HEK293T (cell line): ENCODE measurements around the gene LRMDA.

Source experiments
- CTCF ChIA-PET: fragments of 350-600 bp; formaldehyde crosslinking; extraction: SDS; loops from one replicate; lab custom pipeline; 2021; ENCODE audit warnings: antibody characterized with exemption, inconsistent platforms; lab: Yijun Ruan, JAX
- POLR2A ChIA-PET: fragments of 350-600 bp; formaldehyde crosslinking; extraction: SDS; loops from one replicate; lab custom pipeline; 2020; ENCODE audit warnings: antibody characterized with exemption, inconsistent platforms; lab: Yijun Ruan, JAX
- DNase-seq: peaks from one replicate; pipeline ENCODE4 v3.0.0; 2012; ENCODE audit warnings: mixed read lengths; ENCODE audit errors: extremely low spot score
- ARNT ChIP-seq: fragments of 450-650 bp; IDR thresholded peaks from 2 replicates; pipeline ENCODE4 v1.6.1; 2017; ENCODE audit warnings: mild to moderate bottlenecking
- BHLHE40 ChIP-seq: fragments of 450-650 bp; IDR thresholded peaks from 2 replicates; pipeline ENCODE4 v1.6.1; 2016; ENCODE audit warnings: mild to moderate bottlenecking, moderate library complexity, borderline replicate concordance
- CTBP1 ChIP-seq: fragments of 450-650 bp; IDR thresholded peaks from 2 replicates; pipeline ENCODE4 v1.6.1; 2016; ENCODE audit warnings: borderline replicate concordance
- ELF4 ChIP-seq: fragments of 450-650 bp; IDR thresholded peaks from 2 replicates; pipeline ENCODE4 v1.6.1; 2017; ENCODE audit warnings: antibody characterized with exemption
- FOXA1 ChIP-seq: fragments of 450-650 bp; IDR thresholded peaks from 2 replicates; pipeline ENCODE4 v1.6.1; 2016; ENCODE audit warnings: mild to moderate bottlenecking
- FOXK2 ChIP-seq: fragments of 450-650 bp; IDR thresholded peaks from 2 replicates; pipeline ENCODE4 v1.6.1; 2016; ENCODE audit warnings: mild to moderate bottlenecking
- FOXM1 ChIP-seq: fragments of 450-650 bp; IDR thresholded peaks from 2 replicates; pipeline ENCODE4 v1.6.1; 2017; ENCODE audit warnings: mild to moderate bottlenecking, borderline replicate concordance
- HDGF ChIP-seq: fragments of 450-650 bp; IDR thresholded peaks from 2 replicates; pipeline ENCODE4 v1.6.1; 2017; ENCODE audit warnings: antibody characterized with exemption, borderline replicate concordance
- L3MBTL2 ChIP-seq: fragments of 450-650 bp; conservative IDR thresholded peaks from 2 replicates; pipeline ENCODE4 v1.6.1; 2016; ENCODE audit warnings: mild to moderate bottlenecking
- LEF1 ChIP-seq: fragments of 450-650 bp; IDR thresholded peaks from 2 replicates; pipeline ENCODE4 v1.6.1; 2017; ENCODE audit warnings: mild to moderate bottlenecking, borderline replicate concordance
- NFRKB ChIP-seq: fragments of 450-650 bp; IDR thresholded peaks from 2 replicates; pipeline ENCODE4 v1.6.1; 2016; ENCODE audit warnings: mild to moderate bottlenecking, moderate library complexity
- SP1 ChIP-seq: fragments of 450-650 bp; IDR thresholded peaks from 2 replicates; pipeline ENCODE4 v1.6.1; 2017
- SUZ12 ChIP-seq: fragments of 450-650 bp; IDR thresholded peaks from 2 replicates; pipeline ENCODE4 v1.6.1; 2016; ENCODE audit warnings: mild to moderate bottlenecking
- TARDBP ChIP-seq: fragments of 450-650 bp; IDR thresholded peaks from 2 replicates; pipeline ENCODE4 v1.6.1; 2016
- ZNF384 ChIP-seq: fragments of 450-650 bp; IDR thresholded peaks from 2 replicates; pipeline ENCODE4 v1.6.1; 2016
- TF ChIP-seq, protein P1 (sequence below): fragments of 450-650 bp; IDR thresholded peaks from 2 replicates; pipeline ENCODE4 v1.6.1; 2016

LRMDA gene

DNA sequence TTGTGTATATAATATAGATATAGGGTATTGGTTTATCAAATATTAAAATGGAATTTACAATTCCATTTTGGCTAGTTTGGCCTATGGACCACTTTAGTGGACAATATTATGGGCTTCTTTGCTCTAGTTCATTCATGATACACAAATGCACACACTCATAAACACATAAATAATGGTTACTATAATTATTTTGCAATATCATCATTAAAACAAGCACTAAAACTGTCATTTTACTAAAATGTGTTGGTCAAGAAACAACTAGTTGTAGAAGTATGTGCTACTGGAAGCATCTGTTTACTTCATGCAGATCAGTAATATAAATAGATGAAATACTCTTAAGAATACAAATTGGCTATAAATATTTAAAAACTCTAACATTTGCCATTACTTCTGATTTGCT, 1131.9 kb downstream of the LRMDA start:
- TF ChIP-seq HDGF: no peak
- no peak for TF ChIP-seq ARNT
- no peak for TF ChIP-seq FOXK2
- TF ChIP-seq BHLHE40: no peak
- TF ChIP-seq SUZ12: no peak
- no peak for TF ChIP-seq ELF4
- TF ChIP-seq TARDBP: no peak
- no peak for TF ChIP-seq FOXA1
- no peak for TF ChIP-seq NFRKB
- TF ChIP-seq ZNF384: no peak
- CTCF ChIA-PET: no interaction called here
- DNase-seq: no peak
- POLR2A ChIA-PET: no interaction called here

DNA sequence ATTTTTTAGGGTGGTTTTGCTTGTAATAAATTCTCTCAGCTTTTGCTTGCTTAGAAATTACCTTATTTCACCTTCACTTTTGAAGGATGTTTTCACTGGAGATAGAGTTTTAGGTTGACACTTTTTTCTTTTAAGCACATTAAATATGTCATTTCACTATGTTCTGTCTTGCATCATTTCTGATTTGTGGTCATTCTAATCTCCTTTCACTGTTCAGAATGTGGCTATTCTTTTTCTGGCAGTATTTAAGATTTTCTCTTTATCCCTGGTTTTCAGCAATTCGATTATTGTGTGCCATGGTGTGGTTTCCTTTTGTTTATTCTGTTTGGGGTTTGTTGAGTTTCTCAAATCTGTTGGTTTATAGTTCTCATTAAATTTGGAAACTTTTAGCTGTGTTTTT, 1140.6 kb downstream of the LRMDA start:
- CTCF ChIA-PET: no interaction called here
- TF ChIP-seq HDGF (no peak), LEF1 (no peak), ZNF384 (no peak), CTBP1 (no peak), SP1 (no peak), FOXM1 (no peak), ARNT (no peak), SUZ12 (no peak), BHLHE40 (no peak), ELF4 (no peak), FOXA1 (no peak), TARDBP (no peak), NFRKB (no peak), FOXK2 (no peak), L3MBTL2 (no peak)
- TF ChIP-seq, protein P1, sequence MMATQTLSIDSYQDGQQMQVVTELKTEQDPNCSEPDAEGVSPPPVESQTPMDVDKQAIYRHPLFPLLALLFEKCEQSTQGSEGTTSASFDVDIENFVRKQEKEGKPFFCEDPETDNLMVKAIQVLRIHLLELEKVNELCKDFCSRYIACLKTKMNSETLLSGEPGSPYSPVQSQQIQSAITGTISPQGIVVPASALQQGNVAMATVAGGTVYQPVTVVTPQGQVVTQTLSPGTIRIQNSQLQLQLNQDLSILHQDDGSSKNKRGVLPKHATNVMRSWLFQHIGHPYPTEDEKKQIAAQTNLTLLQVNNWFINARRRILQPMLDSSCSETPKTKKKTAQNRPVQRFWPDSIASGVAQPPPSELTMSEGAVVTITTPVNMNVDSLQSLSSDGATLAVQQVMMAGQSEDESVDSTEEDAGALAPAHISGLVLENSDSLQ: no peak
- no peak for DNase-seq
- POLR2A ChIA-PET: no interaction called here

DNA sequence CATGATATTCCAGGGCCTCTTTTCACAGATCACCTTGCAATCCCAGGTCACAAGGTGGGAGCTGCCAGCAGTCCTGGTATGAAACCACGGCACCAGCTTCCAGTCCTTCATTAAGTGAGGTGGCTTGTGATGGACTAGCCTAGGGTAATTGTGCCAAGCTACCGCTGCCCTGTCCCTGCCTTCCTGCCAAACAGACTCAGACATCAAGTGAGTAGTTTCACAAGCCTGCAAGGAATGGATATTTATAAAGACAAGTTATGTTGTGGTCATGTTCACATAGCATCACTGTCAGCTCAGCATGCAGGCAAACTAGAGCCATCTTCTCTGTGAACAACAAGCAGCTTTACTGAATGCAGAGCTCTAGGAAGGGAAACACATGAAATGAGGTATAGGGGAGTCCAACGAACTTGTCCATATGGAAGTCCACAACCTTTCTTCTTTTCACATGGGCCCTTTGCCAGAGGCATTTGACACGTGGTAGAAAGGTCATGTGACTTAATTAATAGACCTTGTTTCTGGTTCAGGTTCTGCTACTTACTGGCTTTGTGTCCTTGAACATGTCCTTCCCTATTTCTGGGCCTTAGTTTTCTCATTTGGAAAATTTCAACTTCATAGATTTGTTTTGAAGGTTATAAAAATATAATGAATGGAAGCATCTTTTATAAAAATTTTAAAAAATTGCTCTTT, 1145.0 kb downstream of the LRMDA start:
- CTCF ChIA-PET: no interaction called here
- TF ChIP-seq LEF1 (no peak), SUZ12 (no peak)
- DNase-seq: no peak
- POLR2A ChIA-PET: no interaction called here

DNA sequence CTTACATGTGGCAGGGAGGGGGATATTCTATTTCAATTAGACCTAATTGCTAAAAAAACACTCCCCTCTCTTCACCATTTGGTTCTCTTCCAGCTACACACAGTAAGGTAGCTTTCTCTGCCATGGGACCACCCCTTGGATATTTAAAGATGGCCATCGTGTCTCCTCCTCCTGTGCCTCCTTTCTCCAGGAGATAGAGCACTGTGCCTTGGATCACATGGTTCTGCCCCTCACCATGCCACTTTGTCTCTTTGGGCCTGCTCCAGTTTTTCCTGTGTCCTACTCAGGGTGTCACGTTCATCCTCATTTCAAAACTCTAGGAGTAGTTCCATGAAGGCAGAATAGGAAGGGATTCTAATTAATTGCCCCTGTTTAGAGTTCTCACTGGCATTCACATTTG, 1146.0 kb downstream of the LRMDA start:
- POLR2A ChIA-PET: no interaction called here
- TF ChIP-seq ELF4: no peak
- TF ChIP-seq TARDBP: no peak
- TF ChIP-seq CTBP1: no peak
- CTCF ChIA-PET: no interaction called here
- DNase-seq: no peak

DNA sequence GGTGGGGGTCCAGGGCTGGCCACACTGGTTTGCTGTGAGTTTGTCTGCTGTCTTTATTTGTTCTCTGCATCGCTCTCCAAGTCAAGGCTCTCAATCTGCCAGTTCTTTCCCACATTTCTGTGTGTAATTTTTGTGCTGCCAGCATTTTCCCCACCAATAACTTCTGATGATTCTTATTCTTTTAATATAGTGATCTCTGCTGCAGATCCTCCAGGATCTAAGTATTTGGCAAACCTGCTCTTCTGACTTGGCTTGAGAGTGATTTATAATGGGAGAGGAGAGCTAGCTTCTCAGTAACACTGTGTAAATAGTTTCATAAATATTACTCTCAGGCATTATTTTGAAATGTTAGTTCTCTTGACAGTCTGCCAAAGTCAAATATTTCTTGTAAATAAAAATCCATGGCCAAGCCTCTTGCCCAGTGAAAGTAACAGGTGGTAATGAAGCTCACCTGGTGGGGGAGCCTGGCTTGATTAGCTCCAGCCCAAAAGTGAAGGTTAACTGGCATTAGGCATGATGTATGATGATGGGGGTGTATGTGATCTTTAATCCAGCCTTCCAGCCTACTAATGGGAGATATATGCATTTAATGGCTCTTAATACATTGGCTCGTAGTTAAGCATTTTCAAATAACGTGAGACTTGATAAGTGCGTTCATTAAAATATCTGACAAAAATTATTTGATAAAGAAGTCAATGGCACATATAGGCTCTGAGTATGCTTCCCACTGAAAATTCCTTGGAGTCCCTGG, 1150.3 kb downstream of the LRMDA start:
- TF ChIP-seq HDGF (no peak), L3MBTL2 (no peak), LEF1 (no peak), NFRKB (no peak), BHLHE40 (no peak), ARNT (no peak), SP1 (no peak), CTBP1 (no peak), TARDBP (no peak), FOXK2 (no peak), FOXM1 (no peak), FOXA1 (no peak), ELF4 (no peak), ZNF384 (no peak), SUZ12 (no peak)
- TF ChIP-seq, protein P1: no peak
- ChIA-PET POLR2A (no interaction called here), CTCF (no interaction called here)
- no peak for DNase-seq

DNA sequence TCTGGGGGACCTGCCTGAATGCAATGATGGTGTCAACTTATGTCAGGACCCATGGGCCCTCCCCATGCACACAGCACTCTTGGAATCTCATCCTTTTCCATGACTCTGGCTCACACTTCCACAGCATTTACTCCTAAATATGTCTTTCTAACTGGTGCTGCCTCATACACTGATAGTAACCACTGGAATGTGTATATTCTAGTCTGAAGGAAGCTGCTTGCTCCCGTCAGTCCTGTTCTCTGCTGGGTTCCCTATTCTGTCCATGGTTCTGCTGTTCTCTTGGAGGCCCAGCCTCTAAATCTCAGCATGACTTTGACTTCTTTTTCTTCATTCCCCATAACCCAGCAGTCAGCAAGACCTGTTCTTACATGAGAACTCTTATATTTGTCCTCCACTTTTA, 1151.1 kb downstream of the LRMDA start:
- POLR2A ChIA-PET: no interaction called here
- no peak for DNase-seq
- TF ChIP-seq NFRKB (no peak), HDGF (no peak), ARNT (no peak), FOXK2 (no peak), L3MBTL2 (no peak), ELF4 (no peak), FOXM1 (no peak), TARDBP (no peak), FOXA1 (no peak), ZNF384 (no peak), BHLHE40 (no peak), LEF1 (no peak)
- TF ChIP-seq, protein P1: no peak
- CTCF ChIA-PET: no interaction called here
